Measurements from ENCODE around the gene SLX4IP.

SLX4IP gene

GRCh38 chr20:10618611-10619245, 183.6 kb downstream of the SLX4IP start:
- Histone ChIP-seq H3K27ac (ENCODE audit: extremely low read depth, low read depth, low read length) (no peak overlapping the region), H3K4me3 (ENCODE audit: low read depth, low read length) (no peak overlapping the region), H3K9me3 (ENCODE audit: control insufficient read depth, insufficient read depth, low read depth, low read length) (no peaks in the 10 kb centered on the region), H3K4me1 (ENCODE audit: control insufficient read depth, insufficient read depth, low read length) (peaks cover 10% of the 10 kb centered on the region), H3K36me3 (ENCODE audit: control insufficient read depth in 2 of 2, insufficient read depth in 1 of 2, low read length in 2 of 2) (no peaks in the 10 kb centered on the region)
- ChIA-PET CTCF (no interaction called here), POLR2A (no interaction called here)
- TF ChIP-seq ZNF433 (tag by site-specific recombination; IDR thresholded peaks at IDR 0.05; ENCODE audit: low read depth) (no peak), ZNF394 (tag by site-specific recombination; IDR thresholded peaks at IDR 0.05; ENCODE audit: borderline replicate concordance) (no peak), KLF7 (tag by site-specific recombination; IDR thresholded peaks at IDR 0.05; ENCODE audit: borderline replicate concordance) (no peak), ZNF335 (tag by site-specific recombination; conservative IDR thresholded peaks at IDR 0.05) (no peak), ZNF791 (tag by site-specific recombination; IDR thresholded peaks at IDR 0.05) (no peak), ZNF18 (tag by site-specific recombination; IDR thresholded peaks at IDR 0.05) (no peak), ZNF837 (tag by site-specific recombination; IDR thresholded peaks at IDR 0.05) (no peak), BCL11A (tag by site-specific recombination; IDR thresholded peaks at IDR 0.05; ENCODE audit: low read depth) (no peak), ZNF518A (tag by site-specific recombination; conservative IDR thresholded peaks at IDR 0.05; ENCODE audit: low read depth) (no peak), ZNF404 (tag by site-specific recombination; IDR thresholded peaks at IDR 0.05) (no peak), ZNF146 (tag by site-specific recombination; IDR thresholded peaks at IDR 0.05) (no peak), OVOL3 (tag by site-specific recombination; IDR thresholded peaks at IDR 0.05) (no peak), MYNN (tag by site-specific recombination; IDR thresholded peaks at IDR 0.05; ENCODE audit: borderline replicate concordance) (no peak), SP2 (tag by site-specific recombination; IDR thresholded peaks at IDR 0.05) (no peak), ZNF280D (tag by site-specific recombination; IDR thresholded peaks at IDR 0.05) (no peak), KLF16 (tag by site-specific recombination; IDR thresholded peaks at IDR 0.05) (no peak)

All from HEK293 (cell line).